ENCODE measurements around the gene SLFN5. TPM values are rescaled to one million over a fixed set of nuclear protein-coding genes. Genes with fewer than 3 reads are reported as not detected.

SLFN5 gene
- total and polyA plus RNA-seq, 2 of the 13 experiments (the other 11 are each of a cell fraction or from before 2014, with no cell fraction given): 0.25 to 0.35 TPM

DNA sequence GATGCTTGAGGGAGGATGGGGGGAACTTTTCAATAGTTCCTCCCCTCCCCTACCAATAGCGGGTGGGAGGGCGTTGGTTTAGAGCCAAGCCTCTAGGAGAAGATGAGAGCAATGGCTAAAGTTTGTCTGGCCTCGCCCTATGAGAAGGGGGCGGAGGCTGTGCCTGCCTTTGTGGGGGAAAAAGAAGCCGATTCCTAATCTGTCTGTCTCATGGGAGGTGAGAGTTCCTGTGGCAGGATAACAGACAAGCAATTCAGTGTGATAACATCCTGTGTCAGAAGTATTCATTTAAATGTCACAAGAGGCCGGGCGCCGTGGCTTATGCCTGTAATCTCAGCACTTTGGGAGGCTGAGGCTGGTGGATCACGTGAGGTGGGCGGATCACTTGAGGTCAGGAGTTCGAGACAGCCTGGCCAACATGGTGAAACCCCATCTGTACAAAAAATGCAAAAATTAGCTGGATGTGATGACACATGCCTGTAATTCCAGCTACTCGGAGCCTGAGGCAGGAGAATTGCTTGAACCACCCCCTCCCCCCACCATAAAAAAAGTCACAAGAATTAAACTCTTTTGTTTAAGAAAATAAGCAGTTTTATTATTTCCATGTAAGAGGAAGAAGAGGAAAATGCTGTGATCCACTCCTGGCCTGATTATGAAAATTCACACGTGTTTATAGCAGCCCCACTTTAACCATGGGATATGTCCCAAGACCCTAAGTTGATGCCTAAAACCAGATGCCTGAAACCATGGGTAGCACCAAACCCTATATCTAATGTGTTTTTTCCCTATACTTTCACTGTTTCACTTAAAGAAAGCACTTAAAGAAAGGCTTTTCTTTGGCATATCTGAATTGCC, 1.7 kb downstream of the SLFN5 start (continued):
- no peak for TF ChIP-seq ZNF703 (CRISPR knock-in tag; IDR thresholded peaks at IDR 0.05; ENCODE audit: borderline replicate concordance)

DNA sequence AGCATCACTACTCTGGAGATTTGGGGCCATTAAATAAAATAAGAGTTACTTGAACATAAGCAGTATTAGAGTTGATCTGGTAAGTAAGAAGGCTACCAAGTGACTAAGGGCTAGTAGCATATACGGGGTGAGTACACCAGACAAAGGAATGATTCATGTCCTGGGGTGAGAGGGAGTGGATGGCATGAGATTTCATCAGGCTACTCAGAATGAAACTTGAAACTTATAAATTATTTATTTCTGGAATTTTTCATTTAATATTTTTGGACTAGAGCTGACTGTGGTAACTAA, 2.3 kb downstream of the SLFN5 start:
- BruUV-seq (replicated peaks): no TSS peak
- intact Hi-C loops (cut with micrococcal nuclease; ENCODE audit: unreplicated experiment): no loop called here
- ATAC-seq (no peak), DNase-seq (ENCODE audit: low spot score) (no peak), FAIRE-seq (no peak)
- no peak overlapping the region for H3K9ac ChIP-seq (ENCODE audit: insufficient read depth, low read depth, low read length)
- no peaks in the 10 kb centered on the region for H3K9me3 ChIP-seq (ENCODE audit: low read length)
- H3K4me3 ChIP-seq (replicated peaks in 1 of 3; ENCODE audit: insufficient read depth in 1 of 3, low read depth in 2 of 3, low read length in 3 of 3): no peak overlapping the region
- CTCF ChIA-PET (ENCODE audit: low intra/inter-chr PET ratio, low total read pairs): no interaction called here
- no peaks in the 10 kb centered on the region for H4K20me1 ChIP-seq (ENCODE audit: insufficient read depth, low read length)
- peaks cover 0 to 12% of the 10 kb centered on the region in 2 experiments; a peak in 1 of 5 replicates for H3K27me3 ChIP-seq (ENCODE audit: control insufficient read depth in 1 of 2, insufficient read depth in 2 of 2, low read length in 2 of 2)
- no peak overlapping the region for H2AFZ ChIP-seq (ENCODE audit: low read length)
- H3K27ac ChIP-seq (ENCODE audit: extremely low read length, insufficient read depth, low read length): no peak overlapping the region
- 58% methylated on average over 1 of the region's 1 CpG for WGBS (ENCODE audit: low lambda C conversion rate)
- in situ Hi-C loops (cut with HindIII; ENCODE audit: extremely low pct_ligation_motif_present, low pct_unique_long_range_greater_than_20kb): no loop called here
- no peaks in the 10 kb centered on the region for H3K79me2 ChIP-seq (ENCODE audit: insufficient read depth, low read length)
- H3K36me3 ChIP-seq (replicated peaks in 1 of 2; ENCODE audit: control insufficient read depth in 1 of 2, insufficient read depth in 2 of 2, low read length in 2 of 2): no peaks in the 10 kb centered on the region
- peaks cover 9% of the 10 kb centered on the region for H3K4me1 ChIP-seq (ENCODE audit: insufficient read depth, low read length)
- H3K4me2 ChIP-seq (ENCODE audit: low read depth, low read length): no peak overlapping the region
- POLR2A ChIA-PET: no interaction called here
- TF ChIP-seq SOX6 (IDR thresholded peaks at IDR 0.05): no peak
- TF ChIP-seq SOX6 (CRISPR knock-in tag; IDR thresholded peaks at IDR 0.05): no peak
- no peak for TF ChIP-seq MTA1 (CRISPR knock-in tag; IDR thresholded peaks at IDR 0.05; ENCODE audit: borderline replicate concordance)
- TF ChIP-seq FOXO1 (CRISPR knock-in tag; IDR thresholded peaks at IDR 0.05): no peak
- no peak for TF ChIP-seq ZNF780A (CRISPR knock-in tag; IDR thresholded peaks at IDR 0.05)
- TF ChIP-seq ZBTB40 (IDR thresholded peaks at IDR 0.05): no peak
- TF ChIP-seq ZBTB40 (CRISPR knock-in tag; IDR thresholded peaks at IDR 0.05): no peak
- TF ChIP-seq, protein P1, sequence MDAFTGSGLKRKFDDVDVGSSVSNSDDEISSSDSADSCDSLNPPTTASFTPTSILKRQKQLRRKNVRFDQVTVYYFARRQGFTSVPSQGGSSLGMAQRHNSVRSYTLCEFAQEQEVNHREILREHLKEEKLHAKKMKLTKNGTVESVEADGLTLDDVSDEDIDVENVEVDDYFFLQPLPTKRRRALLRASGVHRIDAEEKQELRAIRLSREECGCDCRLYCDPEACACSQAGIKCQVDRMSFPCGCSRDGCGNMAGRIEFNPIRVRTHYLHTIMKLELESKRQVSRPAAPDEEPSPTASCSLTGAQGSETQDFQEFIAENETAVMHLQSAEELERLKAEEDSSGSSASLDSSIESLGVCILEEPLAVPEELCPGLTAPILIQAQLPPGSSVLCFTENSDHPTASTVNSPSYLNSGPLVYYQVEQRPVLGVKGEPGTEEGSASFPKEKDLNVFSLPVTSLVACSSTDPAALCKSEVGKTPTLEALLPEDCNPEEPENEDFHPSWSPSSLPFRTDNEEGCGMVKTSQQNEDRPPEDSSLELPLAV (CRISPR knock-in tag; conservative IDR thresholded peaks at IDR 0.05; ENCODE audit: low read depth): no peak
- TF ChIP-seq ARNTL (CRISPR knock-in tag; IDR thresholded peaks at IDR 0.05): no peak
- TF ChIP-seq ZNF672 (CRISPR knock-in tag; IDR thresholded peaks at IDR 0.05): no peak
- no peak for TF ChIP-seq ZNF558 (CRISPR knock-in tag; IDR thresholded peaks at IDR 0.05; ENCODE audit: borderline replicate concordance)
- TF ChIP-seq MYC (CRISPR knock-in tag; IDR thresholded peaks at IDR 0.05; ENCODE audit: borderline replicate concordance): no peak
- TF ChIP-seq RFX1 (IDR thresholded peaks at IDR 0.05): no peak
